Loucy (cell line): ENCODE results near the gene DGKQ.
"Not testable (repeated sequence)": the region's sequence is repeated elsewhere in the genome, so short reads cannot be mapped to it uniquely, and the experiment has no call there.

Experiments used
- H2AFZ ChIP-seq: fragments of 200-600 bp; sonication (generic); 2 replicates; pipeline ENCODE4 v1.6.0; 2016; ENCODE audit warnings: antibody characterized with exemption, mild to moderate bottlenecking, low read length, moderate library complexity
- H3F3A ChIP-seq: fragments of 200-600 bp; 2 replicates; pipeline ENCODE4 v1.6.0; 2016; ENCODE audit warnings: antibody characterized with exemption, low read depth, mild to moderate bottlenecking
- H3K27me3 ChIP-seq: fragments of 200-600 bp; sonication (generic); 2 replicates; pipeline ENCODE4 v1.6.1; 2014; ENCODE audit warnings: low read length, mild to moderate bottlenecking; ENCODE audit not compliant: insufficient read depth, poor library complexity, severe bottlenecking
- H3K36me3 ChIP-seq: fragments of 200-600 bp; sonication (generic); 2 replicates; pipeline ENCODE4 v1.6.1; 2016; ENCODE audit warnings: low read length; ENCODE audit not compliant: insufficient read depth
- H3K4me1 ChIP-seq: fragments of 200-600 bp; sonication (generic); 2 replicates; pipeline ENCODE4 v1.5.1; 2014; ENCODE audit warnings: low read length, mild to moderate bottlenecking; ENCODE audit not compliant: insufficient read depth, poor library complexity, severe bottlenecking
- H3K4me2 ChIP-seq: fragments of 200-600 bp; sonication (generic); 2 replicates; pipeline ENCODE4 v1.6.0; 2014; ENCODE audit warnings: antibody characterized with exemption, low read length, low read depth, mild to moderate bottlenecking; ENCODE audit not compliant: poor library complexity, severe bottlenecking
- H3K4me3 ChIP-seq: fragments of 200-600 bp; sonication (generic); 2 replicates; pipeline ENCODE4 v1.5.1; 2014; ENCODE audit warnings: low read length, mild to moderate bottlenecking, mixed read lengths; ENCODE audit not compliant: poor library complexity, severe bottlenecking
- H3K79me2 ChIP-seq: fragments of 200-600 bp; sonication (generic); 2 replicates; pipeline ENCODE4 v1.6.1; 2014; ENCODE audit warnings: low read length; ENCODE audit not compliant: insufficient read depth
- H3K9ac ChIP-seq: fragments of 200-600 bp; sonication (generic); 2 replicates; pipeline ENCODE4 v1.6.0; 2014; ENCODE audit warnings: mild to moderate bottlenecking, low read depth, low read length, moderate library complexity; ENCODE audit not compliant: poor library complexity, severe bottlenecking
- H3K9me2 ChIP-seq: fragments of 200-600 bp; sonication (generic); replicated peaks from 2 replicates; pipeline ENCODE4 v1.6.1; 2016; ENCODE audit warnings: low read depth, low read length, mixed read lengths
- H3K9me3 ChIP-seq: fragments of 200-600 bp; sonication (generic); 2 replicates; pipeline ENCODE4 v1.6.1; 2014; ENCODE audit warnings: mild to moderate bottlenecking, antibody characterized with exemption, low read length, low read depth; ENCODE audit not compliant: insufficient read depth
- H4K20me1 ChIP-seq: fragments of 200-600 bp; sonication (generic); 2 replicates; pipeline ENCODE4 v1.6.0; 2014; ENCODE audit warnings: antibody characterized with exemption, low read length, mild to moderate bottlenecking; ENCODE audit not compliant: insufficient read depth, poor library complexity, severe bottlenecking
- EZH2phosphoT487 ChIP-seq: fragments of 200-600 bp; IDR thresholded peaks from 2 replicates; pipeline ENCODE4 v1.6.1; 2018; ENCODE audit warnings: antibody characterized with exemption, mild to moderate bottlenecking, moderate library complexity, borderline replicate concordance
- TF ChIP-seq, protein P1 (sequence below): fragments of 200-600 bp; sonication (generic); conservative IDR thresholded peaks from 2 replicates; pipeline ENCODE4 v1.5.1; 2014; ENCODE audit warnings: mild to moderate bottlenecking, antibody characterized with exemption, low read length

The DGKQ gene

DNA sequence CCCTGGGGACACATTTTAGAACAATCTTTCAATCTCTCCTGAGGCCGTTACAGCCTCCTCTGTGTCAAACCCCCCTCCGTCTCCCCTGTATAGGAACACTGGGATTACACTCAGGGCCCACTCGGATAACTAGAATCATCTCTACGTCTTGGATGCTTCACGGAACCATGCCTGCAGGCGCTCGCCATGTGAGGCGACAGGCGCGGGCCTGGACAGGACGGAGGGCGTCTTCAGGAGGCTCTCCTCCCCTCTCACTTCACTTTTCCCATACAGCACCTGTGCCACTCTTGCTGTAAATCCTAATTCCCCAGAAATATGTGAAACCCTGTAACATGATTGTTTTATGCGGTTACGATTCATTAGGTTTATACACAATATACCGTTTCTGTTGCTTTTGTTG lies 9.4 kb upstream of the DGKQ start:
- Histone ChIP-seq H3K27me3 (no peaks in the 10 kb centered on the region), H3K4me3 (no peak overlapping the region), H3K4me1 (peaks cover 20% of the 10 kb centered on the region), H3K36me3 (no peaks in the 10 kb centered on the region), H3K9me3 (no peaks in the 10 kb centered on the region), H3K9me2 (no peaks in the 10 kb centered on the region), H3K4me2 (no peak overlapping the region), H3F3A (no peaks in the 10 kb centered on the region), H3K79me2 (peaks cover 11% of the 10 kb centered on the region), H4K20me1 (no peaks in the 10 kb centered on the region), H3K9ac (no peak overlapping the region), H2AFZ (no peak overlapping the region)
- TF ChIP-seq EZH2phosphoT487, result no peak

DNA sequence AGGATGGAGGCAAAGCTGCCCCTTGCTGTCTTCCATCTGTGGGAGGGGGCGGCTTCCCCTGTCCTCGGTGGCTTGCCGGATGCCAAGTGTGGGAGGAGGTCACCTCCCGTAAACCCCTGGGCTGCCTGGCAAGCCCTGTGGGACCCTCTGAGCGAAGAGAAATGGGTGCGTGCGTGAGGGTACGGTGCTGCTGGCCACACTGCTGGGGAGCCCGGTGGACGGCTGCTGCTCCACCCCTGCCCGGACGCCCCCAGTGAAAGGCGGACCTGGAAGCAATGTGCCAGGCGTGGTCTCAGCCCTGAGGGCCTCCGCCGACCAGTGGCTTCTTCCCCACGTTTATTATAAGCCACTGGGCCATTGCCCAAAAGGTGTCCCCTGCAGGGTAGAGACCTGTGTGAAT lies 8.9 kb upstream of the DGKQ start:
- no peak for TF ChIP-seq EZH2phosphoT487
- TF ChIP-seq, protein P1, sequence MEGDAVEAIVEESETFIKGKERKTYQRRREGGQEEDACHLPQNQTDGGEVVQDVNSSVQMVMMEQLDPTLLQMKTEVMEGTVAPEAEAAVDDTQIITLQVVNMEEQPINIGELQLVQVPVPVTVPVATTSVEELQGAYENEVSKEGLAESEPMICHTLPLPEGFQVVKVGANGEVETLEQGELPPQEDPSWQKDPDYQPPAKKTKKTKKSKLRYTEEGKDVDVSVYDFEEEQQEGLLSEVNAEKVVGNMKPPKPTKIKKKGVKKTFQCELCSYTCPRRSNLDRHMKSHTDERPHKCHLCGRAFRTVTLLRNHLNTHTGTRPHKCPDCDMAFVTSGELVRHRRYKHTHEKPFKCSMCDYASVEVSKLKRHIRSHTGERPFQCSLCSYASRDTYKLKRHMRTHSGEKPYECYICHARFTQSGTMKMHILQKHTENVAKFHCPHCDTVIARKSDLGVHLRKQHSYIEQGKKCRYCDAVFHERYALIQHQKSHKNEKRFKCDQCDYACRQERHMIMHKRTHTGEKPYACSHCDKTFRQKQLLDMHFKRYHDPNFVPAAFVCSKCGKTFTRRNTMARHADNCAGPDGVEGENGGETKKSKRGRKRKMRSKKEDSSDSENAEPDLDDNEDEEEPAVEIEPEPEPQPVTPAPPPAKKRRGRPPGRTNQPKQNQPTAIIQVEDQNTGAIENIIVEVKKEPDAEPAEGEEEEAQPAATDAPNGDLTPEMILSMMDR, result no peak
- Histone ChIP-seq H3K4me2 (no peak overlapping the region), H3K4me1 (peaks cover 16% of the 10 kb centered on the region)

DNA sequence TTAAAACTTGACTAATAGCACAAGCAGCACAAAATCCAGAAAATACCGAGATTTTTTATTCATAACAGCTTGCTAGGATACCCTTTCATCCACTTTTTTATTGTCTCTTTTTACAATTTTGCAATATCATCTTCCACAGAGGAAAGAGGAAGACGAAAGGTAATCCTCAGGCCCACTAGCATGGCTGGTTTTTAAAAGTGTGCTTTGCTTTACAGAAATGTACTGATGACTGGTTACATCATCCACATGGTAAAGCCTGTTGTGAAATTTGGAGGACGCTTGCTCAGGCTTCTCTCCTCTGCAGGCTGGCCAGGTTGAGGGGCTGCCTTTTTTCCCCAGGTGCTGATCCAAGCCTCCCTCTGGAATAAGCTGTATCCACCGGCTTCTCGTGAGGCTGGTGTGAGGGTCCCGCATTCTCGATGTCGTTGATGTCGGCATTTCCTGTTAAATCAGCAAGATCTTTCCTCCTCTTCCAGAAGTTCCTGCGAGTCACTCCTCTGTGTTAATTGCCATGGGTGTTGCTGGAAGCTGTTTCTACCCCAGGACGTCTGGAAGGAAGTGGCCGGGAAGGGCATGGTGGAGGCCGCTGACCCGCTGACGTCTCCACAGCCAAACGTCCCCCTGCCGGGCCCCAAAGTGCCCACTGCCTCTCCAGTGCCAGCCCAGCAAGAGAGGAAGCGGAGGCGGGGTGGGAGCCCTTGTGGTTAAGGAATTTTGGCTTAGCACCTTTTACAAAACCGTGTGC lies 5.8 kb upstream of the DGKQ start:
- no peaks in the 10 kb centered on the region for H3K9me3 ChIP-seq
- peaks cover 8% of the 10 kb centered on the region for H3K4me1 ChIP-seq
- H3K4me2 ChIP-seq, result no peak overlapping the region
- no peaks in the 10 kb centered on the region for H3K79me2 ChIP-seq
- TF ChIP-seq, protein P1, result no peak
- no peak for TF ChIP-seq EZH2phosphoT487
- no peak overlapping the region for H3K4me3 ChIP-seq
- no peaks in the 10 kb centered on the region for H3F3A ChIP-seq
- no peak overlapping the region for H2AFZ ChIP-seq
- no peaks in the 10 kb centered on the region for H3K9me2 ChIP-seq
- H4K20me1 ChIP-seq, result no peaks in the 10 kb centered on the region
- H3K27me3 ChIP-seq, result no peaks in the 10 kb centered on the region
- H3K9ac ChIP-seq, result no peak overlapping the region
- H3K36me3 ChIP-seq, result no peaks in the 10 kb centered on the region

More for the DNA sequence above, 8.9 kb upstream of the DGKQ start:
- Histone ChIP-seq H3K4me3 (no peak overlapping the region), H3K9ac (no peak overlapping the region), H3F3A (no peaks in the 10 kb centered on the region), H3K79me2 (peaks cover 11% of the 10 kb centered on the region), H3K27me3 (no peaks in the 10 kb centered on the region), H2AFZ (no peak overlapping the region), H3K9me2 (no peaks in the 10 kb centered on the region), H4K20me1 (no peaks in the 10 kb centered on the region), H3K9me3 (no peaks in the 10 kb centered on the region), H3K36me3 (no peaks in the 10 kb centered on the region)

DNA sequence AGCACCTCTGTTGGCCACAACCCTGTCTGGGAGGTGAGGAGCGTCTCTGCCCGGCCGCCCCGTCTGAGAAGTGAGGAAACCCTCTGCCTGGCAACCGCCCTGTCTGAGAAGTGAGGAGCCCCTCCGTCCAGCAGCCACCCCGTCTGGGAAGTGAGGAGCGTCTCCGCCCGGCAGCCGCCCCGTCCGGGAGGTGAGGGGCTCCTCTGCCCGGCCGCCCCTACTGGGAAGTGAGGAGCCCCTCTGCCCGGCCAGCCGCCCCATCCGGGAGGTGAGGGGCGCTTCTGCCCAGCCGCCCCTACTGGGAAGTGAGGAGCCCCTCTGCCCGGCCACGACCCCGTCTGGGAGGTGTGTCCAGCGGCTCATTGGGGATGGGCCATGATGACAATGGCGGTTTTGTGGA lies 2.6 kb upstream of the DGKQ start:
- Histone ChIP-seq H3K4me1 (peaks cover 27% of the 10 kb centered on the region), H3K79me2 (peaks cover 11% of the 10 kb centered on the region; the same call in 1 of the 2 replicates)
- not testable (repeated sequence) for H3F3A ChIP-seq, H3K9me3 ChIP-seq, H3K9me2 ChIP-seq, H4K20me1 ChIP-seq, H3K4me3 ChIP-seq, H3K27me3 ChIP-seq, H3K4me2 ChIP-seq, H2AFZ ChIP-seq, H3K36me3 ChIP-seq, H3K9ac ChIP-seq
